ENCODE results near the gene ZNF526.

DNA sequence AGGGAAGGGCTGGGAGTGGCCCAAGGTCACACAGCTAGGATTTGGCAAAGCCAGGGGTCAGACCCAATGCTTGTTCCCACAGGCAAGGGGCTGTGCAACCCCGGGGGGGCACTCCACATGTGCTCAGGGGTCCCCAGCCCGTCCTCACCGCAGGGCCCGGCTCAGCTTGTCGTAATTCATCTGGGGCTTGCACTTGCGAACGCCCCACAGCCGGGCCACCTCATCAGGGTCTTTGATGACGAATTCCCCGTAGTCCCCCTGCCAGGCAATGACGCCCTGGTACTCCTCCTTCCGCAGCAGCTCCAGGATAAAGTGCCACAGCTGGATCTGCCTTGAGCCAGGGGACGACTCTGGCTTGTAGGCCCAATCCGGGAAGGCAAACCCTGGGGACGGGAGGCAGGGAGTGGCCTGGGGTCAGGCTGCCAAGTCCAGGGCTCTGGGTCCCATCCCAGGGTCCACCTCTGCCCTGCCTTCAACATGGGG is 30.1 kb downstream of the ZNF526 start:
- TF ChIP-seq EZH2 (IDR thresholded peaks at IDR 0.05; ENCODE audit: borderline replicate concordance, low read length): no peak
- TF ChIP-seq, protein P1, sequence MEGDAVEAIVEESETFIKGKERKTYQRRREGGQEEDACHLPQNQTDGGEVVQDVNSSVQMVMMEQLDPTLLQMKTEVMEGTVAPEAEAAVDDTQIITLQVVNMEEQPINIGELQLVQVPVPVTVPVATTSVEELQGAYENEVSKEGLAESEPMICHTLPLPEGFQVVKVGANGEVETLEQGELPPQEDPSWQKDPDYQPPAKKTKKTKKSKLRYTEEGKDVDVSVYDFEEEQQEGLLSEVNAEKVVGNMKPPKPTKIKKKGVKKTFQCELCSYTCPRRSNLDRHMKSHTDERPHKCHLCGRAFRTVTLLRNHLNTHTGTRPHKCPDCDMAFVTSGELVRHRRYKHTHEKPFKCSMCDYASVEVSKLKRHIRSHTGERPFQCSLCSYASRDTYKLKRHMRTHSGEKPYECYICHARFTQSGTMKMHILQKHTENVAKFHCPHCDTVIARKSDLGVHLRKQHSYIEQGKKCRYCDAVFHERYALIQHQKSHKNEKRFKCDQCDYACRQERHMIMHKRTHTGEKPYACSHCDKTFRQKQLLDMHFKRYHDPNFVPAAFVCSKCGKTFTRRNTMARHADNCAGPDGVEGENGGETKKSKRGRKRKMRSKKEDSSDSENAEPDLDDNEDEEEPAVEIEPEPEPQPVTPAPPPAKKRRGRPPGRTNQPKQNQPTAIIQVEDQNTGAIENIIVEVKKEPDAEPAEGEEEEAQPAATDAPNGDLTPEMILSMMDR (conservative IDR thresholded peaks at IDR 0.05 in 1 of 2, IDR thresholded peaks at IDR 0.05 in 1 of 2; ENCODE audit: extremely low read depth in 1 of 2, insufficient read depth in 1 of 2, low read depth in 1 of 2, low read length in 2 of 2): no peak

Data from mammary epithelial cell (primary cell).